Large intestine (tissue), 3 donors: ENCODE results near the gene PSKH1. TPM values are rescaled to one million over a fixed set of nuclear protein-coding genes. Genes with fewer than 3 reads are reported as not detected.

Experiments
- DNase-seq, 2 donors: peaks; one replicate each; pipeline versions ENCODE4 v3.0.0 to v3.0.0-alpha.2; 2013
- H3K27ac ChIP-seq: one replicate; pipeline ENCODE4 v1.5.1; 2013; ENCODE audit warnings: low read length
- H3K27me3 ChIP-seq: 2 replicates; pipeline ENCODE4 v1.6.1; 2013; ENCODE audit warnings: low read length; ENCODE audit not compliant: control insufficient read depth, insufficient read depth
- H3K36me3 ChIP-seq: 2 replicates; pipeline ENCODE4 v1.6.1; 2013; ENCODE audit warnings: low read length; ENCODE audit not compliant: control insufficient read depth, insufficient read depth
- H3K4me1 ChIP-seq: one replicate; pipeline ENCODE4 v1.6.1; 2013; ENCODE audit warnings: low read length; ENCODE audit not compliant: control insufficient read depth, insufficient read depth
- H3K4me3 ChIP-seq: one replicate; pipeline ENCODE4 v1.5.1; 2013; ENCODE audit warnings: low read length
- H3K9me3 ChIP-seq: one replicate; pipeline ENCODE4 v1.6.1; 2013; ENCODE audit warnings: mild to moderate bottlenecking, low read depth, low read length, moderate library complexity; ENCODE audit not compliant: control insufficient read depth
- WGBS: methylation state at CpG from one replicate; pipeline ENCODE4 v1.1.5; 2013; ENCODE audit warnings: low lambda C conversion rate; ENCODE audit not compliant: insufficient coverage; 5-methylcytosine and 5-hydroxymethylcytosine counted together
- polyA plus RNA-seq: library from polyadenylated mRNA; unstranded; fragments of 120-200 nt; gene quantifications from one replicate; pipeline ENCODE4 v1.2.1, GENCODE V29; 2013

Gene PSKH1
- polyA plus RNA-seq, 1 donor = 24.2 TPM

DNA sequence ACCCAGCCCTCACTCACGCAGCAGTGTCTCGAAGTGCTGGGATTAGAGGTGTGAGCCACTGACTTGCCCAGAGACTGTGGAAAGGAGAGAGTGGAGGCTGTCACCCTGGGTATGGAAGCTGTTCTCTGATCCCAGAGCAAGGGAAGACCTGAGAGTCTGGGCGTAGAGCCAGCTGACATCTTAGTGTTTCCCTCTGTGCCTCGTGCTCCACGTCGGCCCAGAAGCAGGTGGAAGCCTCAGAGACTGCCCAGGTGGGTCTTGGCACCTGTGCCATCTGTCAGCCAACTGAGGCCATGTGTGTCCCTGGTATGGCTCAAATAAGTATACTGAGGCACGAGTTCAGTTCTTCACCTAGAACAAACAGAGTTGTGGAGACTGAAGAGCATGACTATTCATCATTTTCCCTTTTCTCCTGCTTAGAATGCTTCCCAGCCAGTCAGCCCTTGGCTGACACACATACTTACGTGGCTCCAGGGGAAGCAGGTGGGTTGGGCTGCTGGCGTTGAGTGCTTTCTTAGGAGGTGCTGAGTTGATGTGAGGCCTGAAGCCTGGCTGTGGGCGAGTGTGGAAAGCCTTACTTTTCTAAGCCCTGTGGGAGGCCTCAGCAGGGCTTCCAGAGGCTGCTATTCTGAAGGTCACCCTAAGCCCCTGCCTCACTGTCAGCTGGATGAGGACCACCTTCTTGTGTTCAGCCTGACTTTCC lies 30.5 kb downstream of the PSKH1 start:
- DNase-seq = no peak
- WGBS = no CpG with 5 or more reads among the region's 10 CpGs
- Histone ChIP-seq H3K27me3 (no peaks in the 10 kb centered on the region), H3K4me3 (no peak overlapping the region), H3K4me1 (no peaks in the 10 kb centered on the region), H3K27ac (no peak overlapping the region), H3K36me3 (peaks cover 59% of the 10 kb centered on the region), H3K9me3 (no peaks in the 10 kb centered on the region)

DNA sequence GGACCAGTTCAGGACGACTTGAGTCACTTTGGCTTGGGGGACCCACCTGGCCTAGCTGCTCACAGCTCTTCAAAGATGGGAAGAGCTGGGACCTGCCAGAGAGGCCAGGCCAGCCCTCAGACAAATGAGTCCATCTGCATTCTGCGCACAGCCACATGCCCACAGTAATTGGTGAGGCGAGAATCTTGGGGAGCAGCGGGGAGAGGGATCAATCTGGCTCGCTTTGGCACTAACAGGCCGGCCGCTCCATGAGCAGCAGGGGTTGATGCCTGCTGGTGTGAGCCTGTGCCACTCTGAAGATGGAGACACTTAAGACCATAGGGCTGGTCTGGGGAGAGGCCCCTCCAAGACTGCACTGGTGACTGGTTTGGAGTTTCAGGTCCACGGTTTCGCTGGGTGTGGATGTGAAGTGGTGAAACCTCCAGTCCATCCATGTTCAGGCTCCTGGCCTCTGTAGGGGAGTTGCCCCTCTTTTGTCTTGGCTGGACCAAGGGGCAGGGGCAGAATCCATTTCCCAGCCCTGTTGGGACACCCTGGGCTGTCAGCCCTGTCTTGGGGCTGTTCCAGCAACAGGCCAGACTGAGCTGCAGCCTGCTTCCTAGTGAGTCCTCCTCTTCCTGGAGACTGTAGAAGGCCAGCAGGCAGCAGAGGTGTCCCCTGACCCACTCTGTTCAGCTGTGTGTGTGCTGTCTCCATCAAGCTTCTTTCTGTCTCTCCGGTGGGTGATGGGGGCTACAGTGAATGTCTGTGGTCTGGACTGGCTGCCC lies 31.3 kb downstream of the PSKH1 start:
- Histone ChIP-seq H3K4me1 (no peaks in the 10 kb centered on the region), H3K4me3 (no peak overlapping the region), H3K9me3 (no peaks in the 10 kb centered on the region), H3K36me3 (peaks cover 60% of the 10 kb centered on the region), H3K27ac (no peak overlapping the region), H3K27me3 (no peaks in the 10 kb centered on the region)
- no CpG with 5 or more reads among the region's 10 CpGs for WGBS
- DNase-seq = no peak

DNA sequence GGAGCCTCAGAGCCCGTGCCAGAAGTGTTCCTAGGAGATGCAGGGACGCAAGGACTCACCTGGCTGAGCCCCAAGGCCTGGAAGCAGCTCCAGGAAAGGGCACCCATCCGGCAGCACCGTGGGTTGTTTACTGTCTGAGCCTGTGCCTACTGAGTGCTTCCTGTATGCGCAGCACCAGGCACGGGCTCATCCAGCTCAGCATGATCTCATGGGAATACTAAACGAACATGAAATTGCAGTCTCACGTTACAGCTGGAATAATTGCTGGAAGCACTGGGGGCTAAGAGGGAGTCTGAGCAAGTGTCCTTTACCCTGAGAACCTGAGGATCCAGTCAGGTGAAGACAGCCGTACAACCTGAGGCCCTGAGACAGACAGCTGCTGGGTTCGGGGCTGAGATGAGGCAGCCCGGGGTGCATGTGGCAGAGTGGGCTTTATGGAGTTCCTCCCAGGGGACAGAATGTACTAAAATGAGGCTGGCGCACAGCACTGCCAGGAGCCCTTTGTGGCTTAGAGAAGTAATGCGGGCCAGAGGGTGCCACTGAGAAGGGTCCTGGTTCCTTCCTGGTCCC lies 33.2 kb downstream of the PSKH1 start:
- Histone ChIP-seq H3K4me3 (no peak overlapping the region), H3K27me3 (no peaks in the 10 kb centered on the region), H3K4me1 (no peaks in the 10 kb centered on the region), H3K36me3 (peaks cover 67% of the 10 kb centered on the region), H3K27ac (no peak overlapping the region), H3K9me3 (no peaks in the 10 kb centered on the region)
- no CpG with 5 or more reads among the region's 13 CpGs for WGBS
- no peak for DNase-seq

DNA sequence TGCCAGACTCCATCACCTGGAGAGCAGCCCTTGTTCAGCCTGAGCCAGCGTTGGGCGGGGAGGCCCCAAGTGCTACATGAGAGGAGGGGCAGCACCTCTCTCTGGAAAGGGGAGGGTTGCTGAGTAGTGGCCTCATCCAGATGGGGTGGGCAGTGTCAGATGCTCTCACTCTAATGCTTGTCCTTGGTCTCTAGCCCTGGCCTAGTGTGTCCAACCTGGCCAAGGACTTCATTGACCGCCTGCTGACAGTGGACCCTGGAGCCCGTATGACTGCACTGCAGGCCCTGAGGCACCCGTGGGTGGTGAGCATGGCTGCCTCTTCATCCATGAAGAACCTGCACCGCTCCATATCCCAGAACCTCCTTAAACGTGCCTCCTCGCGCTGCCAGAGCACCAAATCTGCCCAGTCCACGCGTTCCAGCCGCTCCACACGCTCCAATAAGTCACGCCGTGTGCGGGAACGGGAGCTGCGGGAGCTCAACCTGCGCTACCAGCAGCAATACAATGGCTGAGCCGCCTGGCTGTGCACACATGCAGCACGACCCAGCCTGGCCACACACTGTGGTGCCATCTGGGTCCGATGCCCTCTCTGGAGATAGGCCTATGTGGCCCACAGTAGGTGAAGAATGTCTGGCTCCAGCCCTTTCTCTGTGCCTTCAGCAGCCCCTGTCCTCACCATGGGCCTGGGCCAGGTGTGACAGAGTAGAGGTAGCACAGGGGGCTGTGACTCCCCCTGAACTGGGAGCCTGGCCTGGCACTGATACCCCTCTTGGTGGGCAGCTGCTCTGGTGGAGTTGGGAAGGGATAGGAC lies 34.3 kb downstream of the PSKH1 start:
- Histone ChIP-seq H3K27ac (no peak overlapping the region), H3K4me1 (no peaks in the 10 kb centered on the region), H3K27me3 (no peaks in the 10 kb centered on the region), H3K36me3 (peaks cover 65% of the 10 kb centered on the region), H3K4me3 (no peak overlapping the region), H3K9me3 (no peaks in the 10 kb centered on the region)
- no CpG with 5 or more reads among the region's 22 CpGs for WGBS
- DNase-seq = no peak

DNA sequence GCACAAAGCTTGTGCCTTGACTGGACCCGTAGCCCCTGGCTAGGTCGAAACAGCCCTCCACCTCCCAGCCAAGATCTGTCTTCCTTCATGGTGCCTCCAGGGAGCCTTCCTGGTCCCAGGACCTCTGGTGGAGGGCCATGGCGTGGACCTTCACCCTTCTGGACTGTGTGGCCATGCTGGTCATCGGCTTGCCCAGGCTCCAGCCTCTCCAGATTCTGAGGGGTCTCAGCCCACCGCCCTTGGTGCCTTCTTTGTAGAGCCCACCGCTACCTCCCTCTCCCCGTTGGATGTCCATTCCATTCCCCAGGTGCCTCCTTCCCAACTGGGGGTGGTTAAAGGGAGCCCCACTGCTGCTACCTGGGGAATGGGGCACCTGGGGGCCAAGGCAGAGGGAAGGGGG lies 35.1 kb downstream of the PSKH1 start:
- H3K4me3 ChIP-seq = no peak overlapping the region
- H3K4me1 ChIP-seq = no peaks in the 10 kb centered on the region
- no peak overlapping the region for H3K27ac ChIP-seq
- no peak for DNase-seq
- H3K36me3 ChIP-seq = peaks cover 65% of the 10 kb centered on the region
- whole genome bisulfite sequencing = no CpG with 5 or more reads among the region's 7 CpGs
- no peaks in the 10 kb centered on the region for H3K9me3 ChIP-seq
- no peaks in the 10 kb centered on the region for H3K27me3 ChIP-seq

DNA sequence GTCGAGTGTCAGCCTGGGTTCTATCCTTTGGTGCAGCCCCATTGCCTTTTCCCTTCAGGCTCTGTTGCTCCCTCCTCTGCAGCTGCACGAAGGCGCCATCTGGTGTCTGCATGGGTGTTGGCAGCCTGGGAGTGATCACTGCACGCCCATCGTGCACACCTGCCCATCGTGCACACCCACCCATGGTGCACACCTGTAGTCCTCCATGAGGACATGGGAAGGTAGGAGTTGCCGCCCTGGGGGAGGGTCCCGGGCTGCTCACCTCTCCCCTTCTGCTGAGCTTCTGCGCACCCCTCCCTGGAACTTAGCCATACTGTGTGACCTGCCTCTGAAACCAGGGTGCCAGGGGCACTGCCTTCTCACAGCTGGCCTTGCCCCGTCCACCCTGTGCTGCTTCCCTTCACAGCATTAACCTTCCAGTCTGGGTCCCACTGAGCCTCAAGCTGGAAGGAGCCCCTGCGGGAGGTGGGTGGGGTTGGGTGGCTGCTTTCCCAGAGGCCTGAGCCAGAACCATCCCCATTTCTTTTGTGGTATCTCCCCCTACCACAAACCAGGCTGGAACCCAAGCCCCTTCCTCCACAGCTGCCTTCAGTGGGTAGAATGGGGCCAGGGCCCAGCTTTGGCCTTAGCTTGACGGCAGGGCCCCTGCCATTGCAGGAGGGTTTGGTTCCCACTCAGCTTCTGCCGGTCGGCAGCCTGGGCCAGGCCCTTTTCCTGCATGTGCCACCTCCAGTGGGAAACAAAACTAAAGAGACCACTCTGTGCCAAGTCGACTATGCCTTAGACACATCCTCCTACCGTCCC lies 35.7 kb downstream of the PSKH1 start:
- H3K4me3 ChIP-seq = no peak overlapping the region
- no peaks in the 10 kb centered on the region for H3K27me3 ChIP-seq
- no peaks in the 10 kb centered on the region for H3K9me3 ChIP-seq
- peaks cover 62% of the 10 kb centered on the region for H3K36me3 ChIP-seq
- H3K27ac ChIP-seq = no peak overlapping the region
- no CpG with 5 or more reads among the region's 16 CpGs for WGBS
- peak; percentile 44 to 58 for DNase-seq
- H3K4me1 ChIP-seq = no peaks in the 10 kb centered on the region

DNA sequence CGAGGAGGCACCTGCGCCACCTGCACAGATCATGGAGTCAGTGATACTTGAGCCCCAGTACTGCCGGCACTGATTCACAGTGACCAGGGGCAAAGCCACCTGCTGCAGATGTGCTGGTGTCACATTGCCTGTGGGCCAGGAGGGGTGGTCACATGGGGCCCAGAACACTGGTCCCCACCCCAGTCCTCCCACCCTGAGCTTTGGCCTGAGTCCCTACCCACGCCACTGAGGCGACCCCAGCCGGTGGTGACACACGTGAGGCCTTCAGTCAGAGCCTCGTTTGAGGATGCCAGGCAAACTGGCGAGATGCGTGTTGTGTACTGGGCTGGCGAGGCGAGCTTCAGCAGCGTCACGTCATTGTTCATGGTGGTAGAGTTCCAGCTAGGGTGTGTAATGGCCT lies 37.1 kb downstream of the PSKH1 start:
- H3K9me3 ChIP-seq = no peaks in the 10 kb centered on the region
- H3K36me3 ChIP-seq = peaks cover 71% of the 10 kb centered on the region
- H3K27ac ChIP-seq = no peak overlapping the region
- H3K4me1 ChIP-seq = peaks cover 5% of the 10 kb centered on the region
- DNase-seq = no peak
- no peaks in the 10 kb centered on the region for H3K27me3 ChIP-seq
- WGBS = no CpG with 5 or more reads among the region's 14 CpGs
- H3K4me3 ChIP-seq = no peak overlapping the region

DNA sequence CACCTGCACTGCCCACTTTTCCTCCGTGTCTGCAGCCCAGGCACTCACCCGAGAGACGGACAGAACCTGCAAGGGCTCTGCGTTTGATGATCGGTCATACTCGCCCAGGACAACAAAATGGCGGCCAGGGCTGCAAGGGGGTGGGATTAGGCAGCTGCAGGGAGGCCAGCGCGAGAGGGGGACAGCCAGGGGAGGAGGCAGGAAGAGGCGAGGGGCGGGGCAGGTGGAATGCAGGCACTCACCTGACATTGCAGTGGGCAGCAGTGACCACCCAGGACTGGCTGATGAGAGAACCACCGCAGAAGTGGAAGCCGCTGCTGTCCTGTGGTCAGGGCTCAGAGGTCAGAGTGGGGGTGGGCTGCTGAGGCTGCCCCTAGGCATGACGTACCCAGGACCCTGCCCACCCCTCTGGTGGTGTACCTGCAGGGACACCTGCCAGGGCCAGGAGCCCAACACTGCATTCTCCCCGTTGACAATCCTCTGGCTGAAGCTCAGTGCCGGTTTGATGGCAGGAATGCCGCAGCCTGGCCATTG lies 37.7 kb downstream of the PSKH1 start:
- no peak overlapping the region for H3K4me3 ChIP-seq
- 100% methylated on average over 1 of the region's 17 CpGs for WGBS
- peaks cover 69% of the 10 kb centered on the region for H3K36me3 ChIP-seq
- no peaks in the 10 kb centered on the region for H3K27me3 ChIP-seq
- no peak overlapping the region for H3K27ac ChIP-seq
- no peak for DNase-seq
- no peaks in the 10 kb centered on the region for H3K9me3 ChIP-seq
- H3K4me1 ChIP-seq = peaks cover 7% of the 10 kb centered on the region

DNA sequence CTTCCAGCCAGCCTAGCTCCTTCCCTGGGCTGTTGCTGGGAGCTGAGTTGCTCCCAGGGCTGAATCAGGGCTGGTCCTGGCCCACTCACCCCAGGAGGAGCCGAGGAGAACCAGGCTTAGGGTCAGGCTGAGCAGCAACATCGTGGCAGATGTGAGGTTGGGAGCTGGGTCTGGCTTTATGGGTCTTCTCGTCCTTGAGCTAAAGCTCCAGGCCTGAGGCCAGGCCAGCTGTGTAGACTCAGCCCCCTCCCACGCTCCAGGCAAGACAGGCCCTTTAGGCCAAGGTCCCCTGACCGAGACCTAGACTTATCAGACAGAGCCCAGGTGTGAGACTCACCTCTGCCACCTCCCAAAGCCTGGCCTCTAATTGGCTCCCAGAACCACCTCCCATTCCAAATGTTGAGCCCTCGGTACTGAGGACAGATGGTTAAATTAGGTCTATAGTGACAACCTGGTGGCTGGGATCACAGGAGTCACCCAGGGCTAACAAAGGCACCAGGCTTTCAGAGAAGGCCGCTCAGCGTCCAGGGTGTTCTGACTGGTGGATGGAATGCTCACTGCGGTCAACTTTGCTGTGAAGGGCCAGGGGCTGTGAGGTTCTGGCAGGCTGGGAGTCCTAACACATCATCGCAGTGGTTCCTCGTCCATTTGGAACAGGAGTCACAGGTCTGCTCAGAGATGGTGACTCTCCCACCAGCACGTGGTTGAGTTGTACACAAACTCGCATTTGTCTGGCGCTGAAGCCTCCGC lies 38.8 kb downstream of the PSKH1 start, which contains the start of gene CTRL:
TSS of gene CTRL (minus strand) at position 151 of the 750 bp plus-strand sequence. CDS start at position 141, 10 bp downstream.
- H3K4me1 ChIP-seq = peaks cover 9% of the 10 kb centered on the region
- H3K36me3 ChIP-seq = peaks cover 64% of the 10 kb centered on the region
- no peak for DNase-seq
- H3K27ac ChIP-seq = no peak within 1 kb of the TSS
- H3K27me3 ChIP-seq = no peaks in the 10 kb centered on the region
- no CpG with 5 or more reads among the region's 15 CpGs for WGBS
- H3K4me3 ChIP-seq = no peak within 1 kb of the TSS
- H3K9me3 ChIP-seq = no peaks in the 10 kb centered on the region
